ENCODE results near the gene TDRD5.

GRCh38 chr1:179637211-179637860, 45.7 kb downstream of the TDRD5 start:
- TF ChIP-seq CTCF (IDR thresholded peaks at IDR 0.05; ENCODE audit: low read depth, low read length) (no peak), POLR2A (IDR thresholded peaks at IDR 0.05; ENCODE audit: extremely low read depth, insufficient read length) (no peak), MAX (IDR thresholded peaks at IDR 0.05; ENCODE audit: low read depth, low read length) (no peak)
